ENCODE measurements around the gene IL5.
"Not testable (repeated sequence)": the region's sequence is repeated elsewhere in the genome, so short reads cannot be mapped to it uniquely, and the experiment has no call there.

IL5 gene

GRCh38 chr5:132543472-132544201, at the start of gene IL5:
Gene IL5, minus strand, starts transcription at chr5:132543522. Its CDS starts 44 bp downstream, at chr5:132543478.
- DNase-seq, result no peak

GRCh38 chr5:132592521-132592920, 49.2 kb upstream of the IL5 start:
- DNase-seq, result no peak

GRCh38 chr5:132591145-132591544, 47.8 kb upstream of the IL5 start:
- DNase-seq, result no peak

GRCh38 chr5:132589467-132589866, 46.1 kb upstream of the IL5 start:
- no peak for DNase-seq

GRCh38 chr5:132586063-132586462, 42.7 kb upstream of the IL5 start:
- no peak for DNase-seq

GRCh38 chr5:132584560-132584959, 41.2 kb upstream of the IL5 start:
- DNase-seq, result not testable (repeated sequence)

- no peak for DNase-seq
These were observed 32.8 kb upstream of the IL5 start for GRCh38 chr5:132576123-132576522.

- no peak for DNase-seq
These were observed 23.3 kb upstream of the IL5 start for GRCh38 chr5:132566657-132567056.

- DNase-seq, result not testable (repeated sequence)
These were observed 21.2 kb upstream of the IL5 start for GRCh38 chr5:132564555-132564954.

GRCh38 chr5:132561601-132562000, 18.3 kb upstream of the IL5 start:
- peak in 1 of 6 experiments; percentile 9 for DNase-seq

- DNase-seq, result no peak
These were observed 16.2 kb upstream of the IL5 start for GRCh38 chr5:132559383-132560060.

- DNase-seq, result peak in 1 of 6 experiments; percentile 37
These were observed 14.3 kb upstream of the IL5 start for GRCh38 chr5:132557478-132558172.

- peak; percentile 80 to 89 (median 87) for DNase-seq
These were observed 13.6 kb upstream of the IL5 start, which contains the start of gene RAD50 for GRCh38 chr5:132556763-132557477. Gene RAD50, plus strand, starts transcription at chr5:132556977. Its CDS starts 348 bp downstream, at chr5:132557325.

- peak in 1 of 6 experiments; percentile 25 for DNase-seq
These were observed 12.9 kb upstream of the IL5 start for GRCh38 chr5:132556153-132556762.

- DNase-seq, result no peak
These were observed 6.3 kb upstream of the IL5 start for GRCh38 chr5:132549576-132549975.

GRCh38 chr5:132548834-132549233, 5.5 kb upstream of the IL5 start:
- DNase-seq, result not testable (repeated sequence)

GRCh38 chr5:132547269-132547668, 3.9 kb upstream of the IL5 start:
- no peak for DNase-seq

GRCh38 chr5:132546108-132546507, 2.8 kb upstream of the IL5 start:
- no peak for DNase-seq

- DNase-seq, result no peak
These were observed 2.6 kb downstream of the IL5 start for GRCh38 chr5:132540764-132541163.

- no peak for DNase-seq
These were observed 3.2 kb downstream of the IL5 start for GRCh38 chr5:132540149-132540548.

- no peak for DNase-seq
These were observed 3.6 kb downstream of the IL5 start for GRCh38 chr5:132539716-132540115.

GRCh38 chr5:132530946-132531345, 12.4 kb downstream of the IL5 start:
- no peak for DNase-seq

All from stimulated activated naive CD4-positive, alpha-beta T cell (primary cell).